Endothelial cell of umbilical vein (primary cell): ENCODE data around the gene GPATCH11. TPM values are rescaled to one million over a fixed set of nuclear protein-coding genes. Genes with fewer than 3 reads are reported as not detected.

Source experiments
- BruUV-seq: library from RNA; stranded (reverse); fragments of 400-500 nt; replicated peaks from 2 replicates; lab custom pipeline; 2021; lab: Mats Ljungman, UMichigan
- CTCF ChIA-PET: fragments of 300-600, 350-600 bp; sonication (Branson Sonifier 250); formaldehyde crosslinking; loops from one replicate; lab custom pipeline; 2021; ENCODE audit warnings: antibody characterized with exemption, inconsistent platforms; lab: Charles Lee
- POLR2A ChIA-PET: fragments of 300-600, 350-600 bp; sonication (Branson Sonifier 250); formaldehyde crosslinking; loops from one replicate; lab custom pipeline; 2021; ENCODE audit warnings: antibody characterized with exemption, inconsistent platforms; lab: Charles Lee
- DNase-seq: peaks from one replicate; pipeline ENCODE4 v3.0.0-alpha.2; 2011; ENCODE audit warnings: low read depth, low spot score
- FAIRE-seq: peaks from 2 replicates; lab custom pipeline; 2011; peaks lifted over from hg19 to GRCh38; lab: Jason Lieb, UNC
- H2AFZ ChIP-seq: 2 replicates; pipeline ENCODE4 v1.6.0; 2012; ENCODE audit warnings: low read depth, low read length, control low read depth, inconsistent platforms
- H3K27ac ChIP-seq: 2 replicates; pipeline ENCODE4 v1.5.1; 2011; ENCODE audit warnings: low read depth, mild to moderate bottlenecking, control low read depth, low read length, moderate library complexity; ENCODE audit not compliant: insufficient read depth
- H3K27me3 ChIP-seq, 2 experiments: 2 replicates each; pipeline versions ENCODE4 v1.6.0 to v1.6.1; 2011; ENCODE audit warnings: low read length in 2 of 2, mixed read lengths in 1 of 2; ENCODE audit not compliant: control insufficient read depth in 2 of 2, insufficient read depth in 2 of 2
- H3K36me3 ChIP-seq, 2 experiments: 2 replicates in 1 of 2; 3 replicates in 1 of 2; pipeline ENCODE4 v1.5.1; 2011; ENCODE audit warnings: low read length in 2 of 2, mild to moderate bottlenecking in 1 of 2, moderate library complexity in 1 of 2; ENCODE audit not compliant: control insufficient read depth in 2 of 2, insufficient read depth in 2 of 2; ENCODE audit errors: extremely low read depth in 1 of 2
- H3K4me1 ChIP-seq: 3 replicates; pipeline ENCODE4 v1.5.1; 2011; ENCODE audit warnings: mild to moderate bottlenecking, low read length; ENCODE audit not compliant: control insufficient read depth, insufficient read depth; ENCODE audit errors: extremely low read depth
- H3K4me2 ChIP-seq: 2 replicates; pipeline ENCODE4 v1.6.1; 2011; ENCODE audit warnings: low read length, control low read depth, mixed read lengths; ENCODE audit not compliant: insufficient read depth
- H3K4me3 ChIP-seq, 3 experiments: fragments of 200-600 bp in 1 of 3; sonication (generic), shearing (Covaris generic) in 1 of 3; replicated peaks in 1 of 3; 2 replicates each; pipeline ENCODE4 v1.5.1; 2011 to 2016; ENCODE audit warnings: control low read depth in 3 of 3, low read length in 3 of 3, mild to moderate bottlenecking in 2 of 3, inconsistent platforms in 1 of 3, low read depth in 1 of 3, moderate library complexity in 1 of 3; ENCODE audit not compliant: insufficient read depth in 1 of 3
- H3K79me2 ChIP-seq: 2 replicates; pipeline ENCODE4 v1.6.0; 2012; ENCODE audit warnings: low read length, inconsistent platforms; ENCODE audit not compliant: control insufficient read depth, insufficient read depth
- H3K9ac ChIP-seq: replicated peaks from 2 replicates; pipeline ENCODE3; 2011; ENCODE audit warnings: low read length, control low read depth; ENCODE audit not compliant: insufficient read depth; ENCODE audit errors: extremely low read depth
- H3K9me1 ChIP-seq: replicated peaks from 3 replicates; pipeline ENCODE4 v1.6.0; 2011; ENCODE audit warnings: mild to moderate bottlenecking, low read length; ENCODE audit not compliant: control insufficient read depth, insufficient read depth; ENCODE audit errors: extremely low read depth
- H3K9me3 ChIP-seq: replicated peaks from 2 replicates; pipeline ENCODE4 v1.5.1; 2012; ENCODE audit warnings: low read length, inconsistent platforms; ENCODE audit not compliant: control insufficient read depth, insufficient read depth
- H4K20me1 ChIP-seq: replicated peaks from 2 replicates; pipeline ENCODE3; 2011; ENCODE audit warnings: mild to moderate bottlenecking, low read length; ENCODE audit not compliant: control insufficient read depth, insufficient read depth; ENCODE audit errors: extremely low read depth
- JUN ChIP-seq: IDR thresholded peaks from 2 replicates; pipeline ENCODE4 v1.6.1; 2011; ENCODE audit warnings: borderline replicate concordance, low read depth; ENCODE audit not compliant: insufficient read length, insufficient read depth
- MYC ChIP-seq: IDR thresholded peaks from one replicate; pipeline ENCODE4 v1.6.1; 2011; ENCODE audit warnings: mild to moderate bottlenecking, low read depth, low read length
- POLR2A ChIP-seq: IDR thresholded peaks from 2 replicates; pipeline ENCODE4 v1.6.1; 2012; ENCODE audit warnings: low read depth, mild to moderate bottlenecking, control low read depth, low read length
- dilution Hi-C: fragments of 300-500 bp; cut with MboI; formaldehyde crosslinking; loops from one replicate; pipeline ENCODE4 v1.15.0; 2019; ENCODE audit warnings: low sequenced_read_pairs; ENCODE audit not compliant: extremely low pct_ligation_motif_present
- intact Hi-C: fragments of 100-400 bp; cut with micrococcal nuclease; formaldehyde crosslinking; loops from one replicate; pipeline ENCODE4 v1.10.0; 2022
- polyA plus RNA-seq, 4 experiments: library from polyadenylated mRNA; depleted of rRNA in 3 of 4; stranded (reverse) in 3 of 4; unstranded in 1 of 4; fragments of >200 nt; gene quantifications; 2 replicates each; pipeline versions ENCODE4 v1.2.1 to v1.2.3, GENCODE V29; 2011 to 2012; ENCODE audit warnings: missing spikeins in 1 of 4
- total RNA-seq: library from RNA; stranded (reverse); gene quantifications from 2 replicates; pipeline ENCODE4 v1.2.3, GENCODE V29; 2021
- TF ChIP-seq, protein P1 (sequence below), 2 donors: IDR thresholded peaks; 1 replicate in 1 of 2; 2 replicates in 1 of 2; pipeline ENCODE4 v1.5.1; 2011; ENCODE audit warnings: low read length in 2 of 2, mild to moderate bottlenecking in 2 of 2, moderate library complexity in 2 of 2, control low read depth in 1 of 2, inconsistent platforms in 1 of 2, low read depth in 1 of 2; ENCODE audit not compliant: insufficient read depth in 1 of 2; ENCODE audit errors: extremely low read depth in 1 of 2

The GPATCH11 gene
- total and polyA plus RNA-seq, 2 donors (not counting 3 experiments of a cell fraction or from before 2014, with no cell fraction given), result 2.1 to 10.2 TPM

DNA sequence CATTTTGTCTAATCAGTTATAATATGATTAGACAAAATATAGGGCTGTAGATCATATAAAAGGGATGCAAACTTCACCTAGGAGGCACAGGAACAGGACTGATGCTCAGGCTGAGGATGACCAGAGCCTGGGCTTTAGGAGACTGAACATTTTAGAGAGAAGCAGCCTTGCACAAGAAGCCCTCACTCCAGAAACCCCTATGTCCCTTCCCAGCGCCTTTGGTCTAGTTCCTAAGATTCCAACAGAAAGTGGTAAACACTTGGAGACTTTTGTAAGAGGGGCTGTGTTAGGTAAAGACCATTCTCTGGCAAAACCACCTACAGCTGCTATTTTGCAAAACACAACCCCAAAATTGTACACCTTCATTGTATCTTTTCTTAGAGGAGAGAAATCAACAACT, 33.2 kb downstream of the GPATCH11 start:
- Histone ChIP-seq H3K27ac (no peak overlapping the region), H3K27me3 (no peaks in the 10 kb centered on the region), H3K4me1 (no peaks in the 10 kb centered on the region), H3K9me3 (no peaks in the 10 kb centered on the region), H3K9ac (no peak overlapping the region), H4K20me1 (no peaks in the 10 kb centered on the region), H2AFZ (no peak overlapping the region), H3K4me3 (no peak overlapping the region), H3K79me2 (no peaks in the 10 kb centered on the region), H3K9me1 (no peaks in the 10 kb centered on the region), H3K36me3 (peaks cover 0 to 15% of the 10 kb centered on the region in 2 experiments), H3K4me2 (no peak overlapping the region)
- dilution Hi-C loops (no loop called here), intact Hi-C loops (no loop called here)
- no TSS peak for BruUV-seq
- FAIRE-seq, result no peak
- POLR2A ChIA-PET, result no interaction called here
- TF ChIP-seq MYC (no peak), POLR2A (no peak)
- TF ChIP-seq, protein P1, sequence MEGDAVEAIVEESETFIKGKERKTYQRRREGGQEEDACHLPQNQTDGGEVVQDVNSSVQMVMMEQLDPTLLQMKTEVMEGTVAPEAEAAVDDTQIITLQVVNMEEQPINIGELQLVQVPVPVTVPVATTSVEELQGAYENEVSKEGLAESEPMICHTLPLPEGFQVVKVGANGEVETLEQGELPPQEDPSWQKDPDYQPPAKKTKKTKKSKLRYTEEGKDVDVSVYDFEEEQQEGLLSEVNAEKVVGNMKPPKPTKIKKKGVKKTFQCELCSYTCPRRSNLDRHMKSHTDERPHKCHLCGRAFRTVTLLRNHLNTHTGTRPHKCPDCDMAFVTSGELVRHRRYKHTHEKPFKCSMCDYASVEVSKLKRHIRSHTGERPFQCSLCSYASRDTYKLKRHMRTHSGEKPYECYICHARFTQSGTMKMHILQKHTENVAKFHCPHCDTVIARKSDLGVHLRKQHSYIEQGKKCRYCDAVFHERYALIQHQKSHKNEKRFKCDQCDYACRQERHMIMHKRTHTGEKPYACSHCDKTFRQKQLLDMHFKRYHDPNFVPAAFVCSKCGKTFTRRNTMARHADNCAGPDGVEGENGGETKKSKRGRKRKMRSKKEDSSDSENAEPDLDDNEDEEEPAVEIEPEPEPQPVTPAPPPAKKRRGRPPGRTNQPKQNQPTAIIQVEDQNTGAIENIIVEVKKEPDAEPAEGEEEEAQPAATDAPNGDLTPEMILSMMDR (IDR thresholded peaks at IDR 0.05; ENCODE audit: extremely low read depth in 1 of 2, insufficient read depth in 1 of 2, low read depth in 1 of 2, low read length in 2 of 2), result no peak
- no peak for DNase-seq
- CTCF ChIA-PET, result no interaction called here

- TF ChIP-seq JUN, result no peak
- intact Hi-C loops, result no loop called here
- Histone ChIP-seq H3K27me3 (no peaks in the 10 kb centered on the region), H3K27ac (no peak overlapping the region), H3K79me2 (no peaks in the 10 kb centered on the region), H3K9ac (no peak overlapping the region), H3K4me1 (no peaks in the 10 kb centered on the region), H3K4me3 (no peak overlapping the region), H3K36me3 (peaks cover 0 to 15% of the 10 kb centered on the region in 2 experiments), H3K4me2 (no peak overlapping the region), H3K9me1 (no peaks in the 10 kb centered on the region), H3K9me3 (no peaks in the 10 kb centered on the region), H4K20me1 (no peaks in the 10 kb centered on the region), H2AFZ (no peak overlapping the region)
- FAIRE-seq, result no peak
- ChIA-PET CTCF (no interaction called here), POLR2A (no interaction called here)
- no TSS peak for BruUV-seq
- DNase-seq, result no peak
- dilution Hi-C loops, result no loop called here
Observed at GRCh38 chr2:37119157-37119556, 34.8 kb downstream of the GPATCH11 start.
